ENCODE data around the gene KDR.

DNA sequence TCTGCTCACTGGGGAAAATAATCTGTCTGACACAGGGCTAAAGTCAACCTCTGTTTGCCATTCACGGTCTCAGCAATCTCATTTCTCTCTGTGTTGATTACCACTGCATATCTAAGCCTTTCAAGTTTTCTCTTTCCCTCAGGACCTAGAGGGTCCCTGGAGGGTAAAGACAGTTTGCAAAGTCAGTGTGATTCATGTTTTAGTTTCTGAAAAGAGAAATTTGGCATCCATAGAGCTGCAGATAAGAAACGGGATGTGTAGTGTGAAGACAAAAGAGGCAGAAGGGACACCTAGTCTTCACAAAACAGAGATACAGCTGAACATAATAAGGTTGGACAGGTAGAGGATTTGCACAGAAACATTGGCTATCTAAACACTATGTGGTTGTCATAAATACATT is 34.5 kb upstream of the KDR start:
- no peak for TF ChIP-seq NR2F2 (IDR thresholded peaks at IDR 0.05)
- TF ChIP-seq, protein P1, sequence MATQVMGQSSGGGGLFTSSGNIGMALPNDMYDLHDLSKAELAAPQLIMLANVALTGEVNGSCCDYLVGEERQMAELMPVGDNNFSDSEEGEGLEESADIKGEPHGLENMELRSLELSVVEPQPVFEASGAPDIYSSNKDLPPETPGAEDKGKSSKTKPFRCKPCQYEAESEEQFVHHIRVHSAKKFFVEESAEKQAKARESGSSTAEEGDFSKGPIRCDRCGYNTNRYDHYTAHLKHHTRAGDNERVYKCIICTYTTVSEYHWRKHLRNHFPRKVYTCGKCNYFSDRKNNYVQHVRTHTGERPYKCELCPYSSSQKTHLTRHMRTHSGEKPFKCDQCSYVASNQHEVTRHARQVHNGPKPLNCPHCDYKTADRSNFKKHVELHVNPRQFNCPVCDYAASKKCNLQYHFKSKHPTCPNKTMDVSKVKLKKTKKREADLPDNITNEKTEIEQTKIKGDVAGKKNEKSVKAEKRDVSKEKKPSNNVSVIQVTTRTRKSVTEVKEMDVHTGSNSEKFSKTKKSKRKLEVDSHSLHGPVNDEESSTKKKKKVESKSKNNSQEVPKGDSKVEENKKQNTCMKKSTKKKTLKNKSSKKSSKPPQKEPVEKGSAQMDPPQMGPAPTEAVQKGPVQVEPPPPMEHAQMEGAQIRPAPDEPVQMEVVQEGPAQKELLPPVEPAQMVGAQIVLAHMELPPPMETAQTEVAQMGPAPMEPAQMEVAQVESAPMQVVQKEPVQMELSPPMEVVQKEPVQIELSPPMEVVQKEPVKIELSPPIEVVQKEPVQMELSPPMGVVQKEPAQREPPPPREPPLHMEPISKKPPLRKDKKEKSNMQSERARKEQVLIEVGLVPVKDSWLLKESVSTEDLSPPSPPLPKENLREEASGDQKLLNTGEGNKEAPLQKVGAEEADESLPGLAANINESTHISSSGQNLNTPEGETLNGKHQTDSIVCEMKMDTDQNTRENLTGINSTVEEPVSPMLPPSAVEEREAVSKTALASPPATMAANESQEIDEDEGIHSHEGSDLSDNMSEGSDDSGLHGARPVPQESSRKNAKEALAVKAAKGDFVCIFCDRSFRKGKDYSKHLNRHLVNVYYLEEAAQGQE (IDR thresholded peaks at IDR 0.05), result no peak
- no peak for TF ChIP-seq CTCF (IDR thresholded peaks at IDR 0.05; ENCODE audit: low read depth, low read length, missing input control)
- no peak for TF ChIP-seq GABPA (IDR thresholded peaks at IDR 0.05 in 1 of 2, conservative IDR thresholded peaks at IDR 0.05 in 1 of 2)
- no peak for TF ChIP-seq ZBTB33 (IDR thresholded peaks at IDR 0.05)
- no peak for TF ChIP-seq RAD21 (IDR thresholded peaks at IDR 0.05)
- no peak for TF ChIP-seq YY1 (IDR thresholded peaks at IDR 0.05)
- TF ChIP-seq TAF1 (conservative IDR thresholded peaks at IDR 0.05), result no peak
- no peak for TF ChIP-seq FOXA1 (IDR thresholded peaks at IDR 0.05)
- TF ChIP-seq SP1 (IDR thresholded peaks at IDR 0.05), result no peak
- no peak for TF ChIP-seq ATF3 (IDR thresholded peaks at IDR 0.05)
- TF ChIP-seq HNF4G (IDR thresholded peaks at IDR 0.05), result no peak
